ENCODE measurements around the gene OR1I1. TPM values are rescaled to one million over a fixed set of nuclear protein-coding genes. Genes with fewer than 3 reads are reported as not detected.

Gene OR1I1
- total and polyA plus RNA-seq, 2 of the 4 experiments (the other 2 are of a cell fraction) = not detected

DNA sequence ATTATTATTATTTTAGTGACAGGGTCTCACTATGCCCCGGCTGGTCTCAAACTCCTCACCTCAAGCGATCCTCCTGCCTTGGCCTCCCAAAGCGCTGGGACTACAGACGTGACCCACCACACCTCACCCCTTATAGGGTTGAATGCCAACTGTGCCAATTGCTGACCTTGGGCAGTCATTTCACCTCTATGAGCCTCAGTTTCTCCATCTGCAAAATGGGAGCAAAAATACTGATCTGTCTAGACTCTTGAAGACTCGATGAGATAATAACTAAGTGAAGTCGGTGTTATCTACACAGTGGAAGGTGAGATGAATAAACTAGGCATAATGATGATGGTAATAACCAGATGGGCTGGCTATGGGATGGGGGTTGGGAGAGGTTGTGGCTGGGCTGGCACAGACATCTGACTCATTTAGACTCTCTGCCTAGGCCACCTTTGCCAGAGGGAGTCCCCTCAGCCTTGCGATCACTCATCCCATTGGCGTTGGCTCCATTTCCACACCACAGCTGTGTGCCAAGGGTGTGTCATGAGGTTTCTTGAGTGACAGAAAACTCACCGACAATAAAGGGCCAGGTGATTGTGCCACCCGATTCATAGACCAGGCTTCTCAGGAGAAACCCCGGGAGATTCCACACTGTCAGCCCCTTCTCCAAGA, 33.0 kb upstream of the OR1I1 start, which contains the start of gene CASP14:
TSS of gene CASP14 (plus strand) at position 596 of the 657 bp plus-strand sequence. CDS start 2,772 bp downstream, outside the sequence.
- Histone ChIP-seq H2BK20ac (ENCODE audit: low read depth, low read length) (no peak within 1 kb of the TSS), H3K4ac (ENCODE audit: low read depth, low read length) (no peak within 1 kb of the TSS), H2BK15ac (ENCODE audit: low read depth, low read length) (no peak within 1 kb of the TSS), H3K18ac (ENCODE audit: low read depth, low read length) (no peak within 1 kb of the TSS), H4K20me1 (ENCODE audit: insufficient read depth, low read length) (no peaks in the 10 kb centered on the region), H2AK9ac (replicated peaks; ENCODE audit: low read depth, low read length, poor library complexity) (no peak within 1 kb of the TSS), H2BK120ac (ENCODE audit: low read depth, low read length) (no peak within 1 kb of the TSS), H2AFZ (replicated peaks; ENCODE audit: low read length, poor library complexity) (no peak within 1 kb of the TSS), H4K91ac (ENCODE audit: insufficient read depth, low read depth, low read length) (no peak within 1 kb of the TSS), H3K4me1 (ENCODE audit: control insufficient read depth, insufficient read depth, low read length) (no peaks in the 10 kb centered on the region), H4K8ac (ENCODE audit: low read depth in 2 of 2, low read length in 2 of 2) (no peak within 1 kb of the TSS), H2BK5ac (ENCODE audit: low read depth, low read length, poor library complexity, severe bottlenecking) (no peak within 1 kb of the TSS), H3K56ac (ENCODE audit: extremely low read depth, insufficient read depth, low read length) (no peak within 1 kb of the TSS), H3K23ac (ENCODE audit: low read depth, low read length) (no peak within 1 kb of the TSS), H3K9me1 (ENCODE audit: insufficient read depth, low read length) (no peaks in the 10 kb centered on the region), H3K9ac (ENCODE audit: low read depth, low read length) (no peak within 1 kb of the TSS), H2AK5ac (ENCODE audit: low read depth, low read length) (no peak within 1 kb of the TSS), H3K27ac (ENCODE audit: insufficient read depth, low read length) (no peak within 1 kb of the TSS), H3K4me3 (ENCODE audit: insufficient read depth, low read depth, low read length) (no peak within 1 kb of the TSS), H3K4me2 (ENCODE audit: low read depth, low read length) (no peak within 1 kb of the TSS), H3K79me1 (ENCODE audit: low read depth in 1 of 2, low read length in 2 of 2) (no peaks in the 10 kb centered on the region), H3K27me3 (ENCODE audit: control insufficient read depth, insufficient read depth, low read length) (no peaks in the 10 kb centered on the region), H3K14ac (replicated peaks; ENCODE audit: low read depth, low read length) (no peak within 1 kb of the TSS), H3K36me3 (ENCODE audit: control insufficient read depth, insufficient read depth, low read length) (no peaks in the 10 kb centered on the region), H3K9me3 (ENCODE audit: control insufficient read depth, insufficient read depth, low read length) (no peaks in the 10 kb centered on the region), H4K5ac (ENCODE audit: low read depth, low read length) (no peak within 1 kb of the TSS)
- BruUV-seq (replicated peaks) = no TSS peak
- ChIA-PET POLR2A (ENCODE audit: unreplicated experiment) (no interaction called here), CTCF (no interaction called here)
- no peak for ATAC-seq (ENCODE audit: low read depth)
- WGBS, 2 experiments (ENCODE audit: extremely low coverage in 2 of 2, insufficient read length in 1 of 2) = 92% methylated on average over 6 of the region's 11 CpGs; no CpG with 5 or more reads in 1 of the 2 experiments
- no peak for DNase-seq
- TF ChIP-seq NFE2L2 (IDR thresholded peaks at IDR 0.05; ENCODE audit: low read depth, low read length) (no peak), RCOR1 (IDR thresholded peaks at IDR 0.05; ENCODE audit: insufficient replicate concordance, low read length) (no peak), BHLHE40 (IDR thresholded peaks at IDR 0.05; ENCODE audit: low read depth, low read length) (no peak), CHD1 (IDR thresholded peaks at IDR 0.05; ENCODE audit: low read depth, low read length) (no peak), MXI1 (IDR thresholded peaks at IDR 0.05; ENCODE audit: borderline replicate concordance, low read depth, low read length) (no peak), MAFK (IDR thresholded peaks at IDR 0.05; ENCODE audit: low read depth, low read length) (no peak), CEBPB (IDR thresholded peaks at IDR 0.05; ENCODE audit: low read depth, low read length) (no peak), FOS (IDR thresholded peaks at IDR 0.05; ENCODE audit: low read depth, low read length) (no peak), RFX5 (IDR thresholded peaks at IDR 0.05; ENCODE audit: low read depth, low read length) (no peak), MAZ (IDR thresholded peaks at IDR 0.05; ENCODE audit: borderline replicate concordance, low read depth, low read length) (no peak), SMC3 (IDR thresholded peaks at IDR 0.05; ENCODE audit: low read depth, low read length) (no peak), RAD21 (IDR thresholded peaks at IDR 0.05; ENCODE audit: low read length) (no peak), POLR2A (IDR thresholded peaks at IDR 0.05; ENCODE audit: low read depth, low read length) (no peak)
- TF ChIP-seq, protein P1, sequence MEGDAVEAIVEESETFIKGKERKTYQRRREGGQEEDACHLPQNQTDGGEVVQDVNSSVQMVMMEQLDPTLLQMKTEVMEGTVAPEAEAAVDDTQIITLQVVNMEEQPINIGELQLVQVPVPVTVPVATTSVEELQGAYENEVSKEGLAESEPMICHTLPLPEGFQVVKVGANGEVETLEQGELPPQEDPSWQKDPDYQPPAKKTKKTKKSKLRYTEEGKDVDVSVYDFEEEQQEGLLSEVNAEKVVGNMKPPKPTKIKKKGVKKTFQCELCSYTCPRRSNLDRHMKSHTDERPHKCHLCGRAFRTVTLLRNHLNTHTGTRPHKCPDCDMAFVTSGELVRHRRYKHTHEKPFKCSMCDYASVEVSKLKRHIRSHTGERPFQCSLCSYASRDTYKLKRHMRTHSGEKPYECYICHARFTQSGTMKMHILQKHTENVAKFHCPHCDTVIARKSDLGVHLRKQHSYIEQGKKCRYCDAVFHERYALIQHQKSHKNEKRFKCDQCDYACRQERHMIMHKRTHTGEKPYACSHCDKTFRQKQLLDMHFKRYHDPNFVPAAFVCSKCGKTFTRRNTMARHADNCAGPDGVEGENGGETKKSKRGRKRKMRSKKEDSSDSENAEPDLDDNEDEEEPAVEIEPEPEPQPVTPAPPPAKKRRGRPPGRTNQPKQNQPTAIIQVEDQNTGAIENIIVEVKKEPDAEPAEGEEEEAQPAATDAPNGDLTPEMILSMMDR (conservative IDR thresholded peaks at IDR 0.05; ENCODE audit: low read depth, low read length) = no peak
- TF ChIP-seq, protein P2, sequence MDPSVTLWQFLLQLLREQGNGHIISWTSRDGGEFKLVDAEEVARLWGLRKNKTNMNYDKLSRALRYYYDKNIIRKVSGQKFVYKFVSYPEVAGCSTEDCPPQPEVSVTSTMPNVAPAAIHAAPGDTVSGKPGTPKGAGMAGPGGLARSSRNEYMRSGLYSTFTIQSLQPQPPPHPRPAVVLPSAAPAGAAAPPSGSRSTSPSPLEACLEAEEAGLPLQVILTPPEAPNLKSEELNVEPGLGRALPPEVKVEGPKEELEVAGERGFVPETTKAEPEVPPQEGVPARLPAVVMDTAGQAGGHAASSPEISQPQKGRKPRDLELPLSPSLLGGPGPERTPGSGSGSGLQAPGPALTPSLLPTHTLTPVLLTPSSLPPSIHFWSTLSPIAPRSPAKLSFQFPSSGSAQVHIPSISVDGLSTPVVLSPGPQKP (IDR thresholded peaks at IDR 0.05; ENCODE audit: borderline replicate concordance, low read depth, low read length) = no peak
- TF ChIP-seq, protein P3, sequence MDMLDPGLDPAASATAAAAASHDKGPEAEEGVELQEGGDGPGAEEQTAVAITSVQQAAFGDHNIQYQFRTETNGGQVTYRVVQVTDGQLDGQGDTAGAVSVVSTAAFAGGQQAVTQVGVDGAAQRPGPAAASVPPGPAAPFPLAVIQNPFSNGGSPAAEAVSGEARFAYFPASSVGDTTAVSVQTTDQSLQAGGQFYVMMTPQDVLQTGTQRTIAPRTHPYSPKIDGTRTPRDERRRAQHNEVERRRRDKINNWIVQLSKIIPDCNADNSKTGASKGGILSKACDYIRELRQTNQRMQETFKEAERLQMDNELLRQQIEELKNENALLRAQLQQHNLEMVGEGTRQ (IDR thresholded peaks at IDR 0.05; ENCODE audit: low read depth, low read length) = no peak
- dilution Hi-C loops (cut with HindIII; ENCODE audit: low sequenced_read_pairs, unreplicated experiment) = no loop called here
- intact Hi-C loops (cut with micrococcal nuclease) = no loop called here
- in situ Hi-C loops (cut with MboI; ENCODE audit: low sequenced_read_pairs) = no loop called here

Data from IMR-90 (cell line).